SHP77 treated with DMSO at 0.1 percent for 48 hours (cell line): ENCODE measurements around the gene IGSF22.

Source experiments
- DNase-seq: peaks from one replicate; lab custom pipeline; 2025; lab: John Stamatoyannopoulos, UW

Gene IGSF22

DNA sequence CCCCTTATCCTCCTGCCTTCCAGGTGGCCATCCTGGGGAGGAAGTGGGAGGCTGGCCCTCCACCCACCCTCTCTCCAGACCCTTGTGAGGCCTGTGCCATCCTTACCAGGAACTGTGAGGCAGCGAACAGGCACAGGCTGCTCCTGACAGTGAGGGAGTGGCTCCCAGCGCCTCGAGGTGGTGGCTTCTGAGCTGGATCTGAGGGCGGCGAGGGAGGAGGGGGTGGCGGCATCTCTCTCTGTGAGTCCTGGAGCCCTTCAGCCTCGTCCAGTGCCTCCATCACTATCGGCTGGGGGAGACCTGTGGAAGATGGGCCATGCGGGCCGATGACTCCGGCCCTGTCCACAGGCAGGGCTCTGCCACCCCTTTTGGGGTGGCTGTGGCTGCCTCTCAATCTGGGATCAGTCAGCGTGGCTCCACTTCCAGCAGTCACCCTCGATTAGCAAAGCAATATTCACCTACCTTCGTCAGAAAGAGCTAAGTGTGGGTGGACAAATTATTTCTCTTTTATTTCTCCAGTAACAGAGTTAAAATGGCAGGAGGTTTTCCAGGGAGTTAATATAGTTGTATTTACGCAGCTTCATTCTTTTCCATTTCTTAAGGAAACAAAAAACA is 18.0 kb upstream of the IGSF22 start:
- no peak for DNase-seq

DNA sequence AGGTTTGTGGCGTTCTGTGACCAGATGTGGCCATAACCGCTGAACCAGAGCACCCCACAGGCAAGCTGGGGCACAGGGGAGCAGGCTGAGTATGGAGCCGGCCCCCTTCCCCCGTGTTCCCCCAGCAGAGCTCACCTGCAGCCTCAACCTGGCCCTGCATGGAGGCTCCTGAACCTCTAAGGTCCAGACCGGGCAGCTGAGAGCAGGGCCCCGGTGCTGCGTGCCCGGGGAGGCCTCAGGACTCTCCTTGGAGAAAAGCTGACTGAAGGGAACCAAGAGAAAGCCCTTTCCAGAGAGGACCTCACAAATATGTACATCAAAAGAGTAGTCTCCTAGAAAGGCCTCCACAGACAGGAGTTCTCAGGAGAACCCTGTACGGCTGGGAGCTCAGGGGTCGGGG is 17.4 kb upstream of the IGSF22 start:
- no peak for DNase-seq

- no peak for DNase-seq
Observed at GRCh38 chr11:18741783-18742182, 15.8 kb upstream of the IGSF22 start.

GRCh38 chr11:18739685-18740084 is 13.7 kb upstream of the IGSF22 start:
- no peak for DNase-seq

DNA sequence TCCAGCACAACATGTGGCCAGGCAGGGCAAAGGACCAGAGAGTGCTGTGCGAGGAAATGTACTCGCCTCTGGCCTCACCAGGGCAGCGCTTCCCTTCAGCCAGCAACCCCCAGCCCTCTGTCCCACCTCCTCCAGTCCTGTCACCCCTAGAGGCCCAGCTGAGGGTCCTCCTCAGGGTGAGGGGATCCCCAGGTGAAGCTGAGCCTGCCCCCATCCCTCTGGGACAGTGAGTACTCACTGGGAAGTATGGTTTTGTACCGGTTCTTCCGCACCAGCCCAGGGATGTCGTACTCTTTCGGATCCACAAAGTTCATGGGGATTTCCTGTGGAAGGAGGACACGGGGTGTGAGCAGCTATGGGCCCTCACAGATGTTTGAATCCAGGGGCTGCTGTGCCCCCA is 11.7 kb upstream of the IGSF22 start:
- no peak for DNase-seq

GRCh38 chr11:18736590-18737148 is 10.7 kb upstream of the IGSF22 start:
- DNase-seq: no peak

GRCh38 chr11:18733202-18733601 is 7.2 kb upstream of the IGSF22 start:
- no peak for DNase-seq

DNA sequence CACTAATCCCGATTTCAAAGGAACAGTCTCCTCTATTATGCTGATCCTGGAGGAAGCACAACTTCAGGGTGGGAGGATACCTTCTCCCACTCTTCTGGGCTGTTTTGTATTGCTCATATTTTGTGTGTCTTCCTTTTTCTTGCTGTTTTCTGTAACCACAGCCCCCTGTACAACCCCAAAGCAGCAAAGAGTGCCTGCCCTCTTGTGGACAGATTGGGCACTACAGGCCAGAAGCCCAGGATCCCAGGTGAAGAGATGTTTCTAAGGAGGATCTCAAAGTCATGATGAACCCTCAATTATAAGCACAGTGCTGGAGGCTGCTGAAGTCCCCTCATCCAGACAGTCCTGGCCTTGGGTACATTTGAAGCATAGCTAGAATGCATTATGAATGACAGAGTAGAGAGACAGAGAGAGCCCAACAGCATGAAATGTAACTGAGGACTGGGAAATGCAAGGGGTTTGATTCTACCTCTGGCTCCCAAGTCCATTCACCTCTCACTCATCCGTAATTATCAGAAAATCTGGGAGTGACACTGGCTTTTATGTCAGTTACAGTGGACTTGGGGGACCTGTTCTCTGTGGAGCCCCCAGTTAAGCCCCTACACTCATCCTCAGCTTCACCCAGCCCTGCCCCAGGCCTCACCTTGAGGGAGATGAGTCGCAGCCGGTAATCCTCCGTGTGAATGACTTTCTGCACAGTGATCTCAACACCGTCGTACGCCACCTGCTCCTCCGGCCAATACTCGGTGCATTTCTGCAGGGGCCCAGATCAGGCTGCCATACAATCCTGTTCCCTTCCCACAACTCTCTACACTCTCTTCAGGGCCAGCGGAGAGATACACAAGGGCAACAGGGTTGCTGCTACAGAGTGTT is 6.2 kb upstream of the IGSF22 start:
- DNase-seq: no peak

DNA sequence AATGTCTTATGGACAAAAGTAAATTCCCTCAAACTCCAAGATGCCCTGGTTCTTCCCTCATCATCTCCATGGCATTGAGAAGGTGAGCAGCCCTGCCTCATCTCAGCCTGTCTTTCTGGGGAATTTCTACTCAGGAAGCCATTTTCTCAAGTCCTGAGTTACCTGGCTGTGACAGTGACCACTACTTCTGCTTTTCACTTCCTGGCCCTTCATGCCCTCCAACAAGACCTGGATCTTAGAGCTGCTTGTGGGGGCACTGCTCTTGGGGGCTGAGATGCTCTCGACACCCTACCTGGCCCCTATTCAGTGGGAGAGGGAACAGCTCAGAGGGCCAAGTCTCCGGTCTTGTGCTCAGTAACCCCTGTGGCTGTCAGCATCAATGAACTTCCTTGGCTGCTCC is 5.5 kb upstream of the IGSF22 start:
- DNase-seq: no peak

DNA sequence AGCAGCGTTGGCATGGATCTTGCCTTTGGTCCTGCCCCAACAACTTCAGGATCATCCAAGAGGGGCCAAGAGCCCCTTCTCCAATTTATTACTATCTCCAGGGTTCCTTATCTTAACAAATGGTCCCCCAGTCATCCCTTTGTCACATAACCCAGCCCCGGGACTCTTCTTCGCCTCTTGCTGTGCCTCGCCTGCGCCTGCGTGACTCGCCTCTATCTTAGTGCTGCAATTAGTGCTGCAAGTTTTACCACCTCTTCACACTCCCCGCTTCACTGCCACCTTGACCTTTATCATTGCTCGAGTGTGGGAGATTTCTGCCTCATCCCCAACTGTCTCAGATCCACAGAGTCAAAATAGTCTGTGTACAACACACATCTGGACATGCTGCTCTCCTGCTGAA is 4.0 kb upstream of the IGSF22 start:
- no peak for DNase-seq

GRCh38 chr11:18729426-18729825 is 3.4 kb upstream of the IGSF22 start:
- no peak for DNase-seq

DNA sequence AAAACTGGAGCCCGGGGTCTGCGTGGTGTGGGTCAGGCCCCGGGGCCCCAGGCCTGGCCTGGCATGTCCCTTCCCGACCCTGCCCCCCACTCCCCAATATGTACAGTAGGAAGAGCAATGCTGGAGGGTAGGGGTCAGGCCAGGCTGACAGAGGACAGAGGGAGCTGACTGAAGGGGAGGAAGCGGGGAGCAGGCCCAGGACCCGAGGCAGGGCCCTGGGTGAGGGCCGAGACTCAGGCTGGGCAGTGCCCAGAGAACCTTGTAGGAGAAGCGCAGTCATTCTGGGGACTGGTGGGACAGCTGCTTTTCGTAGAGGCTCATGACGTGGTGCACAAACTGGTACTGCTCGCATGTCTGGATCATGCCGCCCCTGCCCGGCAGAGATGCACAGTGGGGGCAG is 2.7 kb upstream of the IGSF22 start:
- no peak for DNase-seq

- DNase-seq: no peak
Observed at GRCh38 chr11:18727479-18728236, 1.7 kb upstream of the IGSF22 start.

DNA sequence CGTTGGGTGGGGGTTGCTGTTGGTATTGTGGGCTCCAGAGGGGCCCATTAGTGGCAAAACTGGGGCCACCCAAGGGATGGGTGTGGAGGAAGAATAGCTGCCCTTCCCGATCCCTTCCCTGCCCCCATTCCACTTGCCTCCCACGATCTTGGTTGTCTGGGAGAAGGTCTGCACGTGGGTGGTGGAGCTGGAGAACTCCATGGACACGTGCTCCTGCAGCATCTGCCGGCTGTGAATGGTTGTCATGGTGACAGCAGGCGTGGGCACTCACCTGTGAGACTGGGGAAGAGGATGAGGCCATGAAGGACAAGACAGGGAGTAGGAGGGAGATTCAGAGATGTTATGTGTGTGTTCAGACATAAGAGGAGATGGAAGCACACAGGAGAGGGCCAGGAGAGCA is 2.0 kb downstream of the IGSF22 start:
- DNase-seq: no peak

- DNase-seq: no peak
Observed at GRCh38 chr11:18722293-18722637, 3.7 kb downstream of the IGSF22 start.

DNA sequence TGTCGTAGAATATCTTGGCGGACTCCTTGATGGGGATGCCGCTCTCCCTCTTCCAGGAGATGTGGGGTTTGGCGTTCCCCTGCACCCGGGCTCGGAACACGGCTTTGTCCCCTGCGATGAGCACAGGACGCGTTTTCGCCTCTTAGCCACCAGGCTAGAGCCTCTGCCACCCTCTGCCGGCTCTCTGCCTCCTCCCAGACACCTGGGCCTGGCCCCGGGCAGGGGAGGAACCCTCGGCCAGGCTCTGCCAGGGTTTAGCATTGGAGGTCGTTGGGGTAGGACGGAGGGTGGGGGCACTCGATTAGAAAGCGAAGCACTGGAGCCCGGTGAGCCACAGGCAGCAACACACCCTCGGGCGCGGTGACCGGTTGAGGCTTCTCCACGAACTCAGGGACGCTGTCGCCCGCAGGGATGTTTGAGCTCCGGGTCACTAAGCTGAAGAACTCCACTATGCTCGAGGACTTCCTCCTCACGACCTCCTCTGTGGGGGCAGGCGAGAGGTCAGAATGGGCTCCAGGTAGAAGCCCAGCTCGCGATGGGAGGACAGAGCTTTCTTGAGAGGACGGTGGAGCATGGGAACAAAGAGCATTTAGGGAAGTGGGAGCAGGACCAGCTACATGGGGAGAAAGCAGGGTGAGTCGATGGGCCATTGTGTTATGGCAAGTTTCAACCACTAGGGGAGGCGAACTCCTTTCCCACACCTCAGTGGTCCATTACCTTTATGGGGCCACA is 4.3 kb downstream of the IGSF22 start:
- DNase-seq: no peak

DNA sequence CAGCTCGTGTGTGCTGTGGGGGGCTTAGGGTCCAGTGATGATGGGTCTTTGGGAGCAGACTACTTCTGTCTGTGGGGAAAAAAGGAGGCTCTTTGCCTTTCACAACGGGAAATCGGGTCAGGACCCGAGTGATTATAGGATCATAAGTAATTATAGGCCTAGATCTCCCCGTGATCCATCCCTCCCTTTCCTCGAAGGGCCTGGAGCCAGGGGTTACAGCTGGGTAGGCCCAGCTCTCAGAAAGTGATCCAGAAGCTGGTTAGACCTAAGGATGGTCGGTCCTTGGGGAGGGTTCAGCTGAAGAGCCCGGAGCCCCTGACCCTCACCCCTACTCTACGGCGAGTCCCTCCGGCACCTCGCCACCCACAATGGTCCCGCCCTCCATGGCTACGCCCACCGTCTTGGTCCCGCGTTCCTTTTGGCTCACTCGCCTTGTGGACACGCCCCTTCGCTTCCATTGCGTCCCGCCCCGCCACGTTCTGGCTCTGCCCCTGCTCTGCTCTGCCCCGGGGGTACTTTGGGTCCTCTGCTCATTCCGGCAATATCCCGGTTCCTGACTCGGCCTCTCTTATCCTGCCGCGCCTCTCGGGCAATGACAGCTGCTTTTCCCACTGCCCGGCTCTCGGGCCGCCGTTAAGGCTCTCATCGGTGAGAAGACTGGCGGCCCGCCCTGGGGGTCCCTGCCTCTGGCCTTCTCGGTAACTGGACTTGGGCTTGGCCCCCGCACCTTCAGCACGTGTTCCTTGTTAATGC is 5.0 kb downstream of the IGSF22 start:
- DNase-seq: no peak

- DNase-seq: no peak
Observed at GRCh38 chr11:18720091-18720807, 5.7 kb downstream of the IGSF22 start.

DNA sequence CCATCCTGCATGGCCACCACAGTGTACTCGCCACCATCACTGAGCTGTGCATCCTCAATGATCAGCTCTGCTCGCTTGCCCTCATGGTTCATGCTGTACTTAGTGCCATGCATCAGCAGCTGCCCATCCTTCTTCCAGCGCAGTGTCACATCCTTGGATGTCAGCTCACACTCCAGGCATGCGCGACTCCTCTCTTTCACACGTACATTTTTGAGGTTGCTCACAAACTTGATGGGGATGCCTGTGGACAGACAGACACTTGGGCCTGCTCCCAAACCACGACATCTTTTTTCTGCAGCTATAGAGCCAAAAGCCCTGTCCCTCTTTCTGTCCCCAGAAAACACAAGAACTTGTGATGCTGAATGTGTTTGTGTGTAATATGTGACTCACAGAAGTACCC is 10.5 kb downstream of the IGSF22 start:
- no peak for DNase-seq

GRCh38 chr11:18714443-18714780 is 11.6 kb downstream of the IGSF22 start:
- no peak for DNase-seq
